Tibial nerve (tissue), 4 donors: ENCODE data around the gene GRIP2. TPM values are rescaled to one million over a fixed set of nuclear protein-coding genes. Genes with fewer than 3 reads are reported as not detected.

Experiments
- DNase-seq, 2 donors: peaks; one replicate each; pipeline ENCODE4 v3.0.0-alpha.2; 2019; ENCODE audit warnings: low spot score in 2 of 2
- H3K27ac ChIP-seq, 4 donors: fragments of 200-600 bp; sonication (generic) in 3 of 4; one replicate each; pipeline ENCODE4 v1.5.1; 2017 to 2019; ENCODE audit warnings: mild to moderate bottlenecking in 1 of 4
- H3K27me3 ChIP-seq, 2 donors: fragments of 200-600 bp; sonication (generic) in 1 of 2; one replicate each; pipeline versions ENCODE4 v1.5.1 to v1.6.0; 2017 to 2019
- H3K36me3 ChIP-seq, 3 donors: fragments of 200-600 bp; sonication (generic); one replicate each; pipeline ENCODE4 v1.5.1; 2018 to 2019
- H3K4me1 ChIP-seq, 4 donors: fragments of 200-600 bp; sonication (generic) in 3 of 4; one replicate each; pipeline ENCODE4 v1.5.1; 2017 to 2019
- H3K4me3 ChIP-seq, 4 donors: fragments of 200-600 bp; sonication (generic) in 3 of 4; one replicate each; pipeline ENCODE4 v1.5.1; 2017 to 2019; ENCODE audit warnings: mild to moderate bottlenecking in 1 of 4, moderate library complexity in 1 of 4
- H3K9me3 ChIP-seq, 4 donors: fragments of 200-600 bp; sonication (generic) in 3 of 4; one replicate each; pipeline ENCODE4 v1.5.1; 2017 to 2019
- CTCF ChIP-seq, 5 experiments: fragments of 200-600 bp in 3 of 5; fragments of 450-650 bp in 2 of 5; sonication (generic) in 3 of 5; IDR thresholded peaks; one replicate each; pipeline ENCODE4 v1.5.1; 2016 to 2019; ENCODE audit warnings: antibody characterized with exemption in 5 of 5, mild to moderate bottlenecking in 3 of 5, moderate library complexity in 2 of 5
- EP300 ChIP-seq, 2 donors: sonication (generic); formaldehyde crosslinking; IDR thresholded peaks; one replicate each; pipeline ENCODE4 v1.6.1; 2017; ENCODE audit warnings: antibody characterized with exemption in 2 of 2, mild to moderate bottlenecking in 1 of 2
- POLR2A ChIP-seq, 2 donors: fragments of 450-650 bp; IDR thresholded peaks; one replicate each; pipeline ENCODE4 v1.6.1; 2017; ENCODE audit warnings: antibody characterized with exemption in 2 of 2, mild to moderate bottlenecking in 2 of 2, moderate library complexity in 2 of 2
- WGBS, 2 donors: methylation state at CpG; one replicate each; pipeline ENCODE4 v1.1.5; 2018; 5-methylcytosine and 5-hydroxymethylcytosine counted together
- total RNA-seq, 4 donors: library from RNA; depleted of rRNA; stranded (reverse); fragments of >200 nt; gene quantifications; one replicate each; pipeline ENCODE4 v1.1.0, GENCODE V29; 2016

GRIP2 gene
- total RNA-seq, 4 donors from 2014 or later, result 0.21 to 1.5 (median 0.99) TPM

DNA sequence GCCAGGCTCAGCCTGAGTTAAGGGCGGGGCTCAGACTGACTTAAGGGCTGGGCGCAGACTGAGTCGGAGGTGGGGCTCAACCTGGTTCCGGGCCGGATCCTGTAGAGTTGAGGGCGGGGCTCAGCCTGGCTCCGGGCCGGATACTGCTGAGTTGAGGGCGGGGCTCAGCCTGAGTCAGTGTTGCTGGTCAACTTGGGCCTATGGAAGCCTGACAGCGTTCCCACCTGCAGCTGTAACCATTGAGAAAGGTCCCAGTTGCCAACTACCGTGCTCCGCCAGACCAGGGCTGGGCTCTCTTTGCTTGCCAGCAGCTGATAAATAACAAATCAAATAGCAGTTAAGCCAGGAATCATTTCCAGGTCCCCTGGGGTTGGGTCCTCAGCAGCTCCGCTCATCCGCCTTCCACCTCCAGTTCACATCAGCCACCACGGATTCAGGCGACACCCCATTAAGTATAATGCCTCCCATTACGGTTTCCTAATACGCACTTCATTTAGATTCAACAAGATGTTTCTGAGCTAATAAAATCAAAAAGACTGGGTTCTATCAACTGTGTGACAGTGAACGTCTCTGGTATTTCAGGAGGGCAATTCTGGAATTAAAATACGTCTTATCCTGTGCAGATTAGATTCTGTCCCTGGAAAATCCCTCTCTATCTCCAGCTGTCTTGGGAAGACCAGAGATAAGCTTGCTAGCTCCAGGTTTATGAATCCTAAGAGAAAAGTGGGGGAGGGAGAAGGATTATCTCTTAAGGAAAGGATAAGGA is 7.3 kb downstream of the GRIP2 start:
- Histone ChIP-seq H3K27ac (no peak overlapping the region), H3K4me1 (peaks cover 0 to 14% (median 0%) of the 10 kb centered on the region in 4 donors), H3K36me3 (no peaks in the 10 kb centered on the region), H3K27me3 (no peaks in the 10 kb centered on the region), H3K9me3 (peaks cover 0 to 8% (median 0%) of the 10 kb centered on the region in 4 donors), H3K4me3 (no peak overlapping the region)
- TF ChIP-seq POLR2A (IDR thresholded peaks at IDR 0.05) (no peak), CTCF (IDR thresholded peaks at IDR 0.05) (no peak), EP300 (IDR thresholded peaks at IDR 0.05) (no peak)
- WGBS, 2 donors, result 59 to 62% methylated on average over 17 to 20 of the region's 20 CpGs
- no peak for DNase-seq

DNA sequence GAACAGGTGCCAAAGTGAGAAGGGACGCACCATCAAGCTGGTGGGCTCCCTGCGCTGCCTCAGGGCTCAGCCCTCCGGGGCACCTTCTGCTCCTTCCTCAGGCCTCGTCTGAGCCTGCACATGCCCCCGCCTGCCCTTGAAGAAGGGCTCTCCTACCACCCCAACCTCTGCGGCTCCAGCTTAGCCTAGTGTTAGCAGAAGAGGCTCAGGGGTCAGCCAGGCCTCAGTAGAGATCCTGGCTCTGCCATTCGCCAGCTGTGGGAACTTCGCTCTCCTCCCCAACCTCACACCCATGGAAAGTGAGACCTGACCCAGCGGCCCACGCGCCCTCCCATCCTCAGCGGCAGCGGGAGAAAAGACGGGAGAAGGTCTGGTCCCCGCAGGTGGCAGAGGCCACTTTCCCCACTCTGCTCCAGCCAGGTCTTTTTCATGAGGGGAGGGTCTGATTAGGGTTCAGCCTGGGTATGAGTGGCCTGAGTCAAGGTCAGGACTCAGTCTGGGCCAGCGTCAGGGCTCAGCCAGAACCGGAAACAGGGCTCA is 8.2 kb downstream of the GRIP2 start:
- 92% methylated on average over 16 to 17 of the region's 17 CpGs for WGBS, 2 donors
- no peak for DNase-seq
- peaks cover 0 to 14% (median 0%) of the 10 kb centered on the region in 4 donors for H3K4me1 ChIP-seq
- TF ChIP-seq CTCF (IDR thresholded peaks at IDR 0.05), result no peak
- no peak for TF ChIP-seq EP300 (IDR thresholded peaks at IDR 0.05)
- TF ChIP-seq POLR2A (IDR thresholded peaks at IDR 0.05), result no peak
- peaks cover 0 to 8% (median 0%) of the 10 kb centered on the region in 4 donors for H3K9me3 ChIP-seq
- no peak overlapping the region for H3K4me3 ChIP-seq
- H3K36me3 ChIP-seq, result no peaks in the 10 kb centered on the region
- no peak overlapping the region for H3K27ac ChIP-seq
- H3K27me3 ChIP-seq, result no peaks in the 10 kb centered on the region

DNA sequence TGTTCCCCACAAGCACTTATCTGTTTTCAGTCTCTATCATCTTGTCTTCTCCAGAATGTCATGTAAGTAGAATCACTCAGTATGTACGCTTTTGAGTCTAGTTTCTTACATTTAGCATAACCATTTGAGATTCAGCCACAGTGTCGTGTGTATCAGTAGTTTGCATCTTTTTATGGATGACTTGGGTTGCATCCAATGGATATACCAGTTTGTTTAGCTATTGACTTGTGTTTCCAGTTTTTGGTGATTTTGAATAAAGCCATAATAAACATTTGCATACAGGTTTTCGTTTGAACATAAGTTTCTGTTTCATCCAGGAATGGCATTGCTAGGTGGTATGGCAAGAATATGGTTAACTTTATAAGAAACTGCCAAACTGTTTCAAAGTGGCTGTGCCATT is 12.1 kb downstream of the GRIP2 start:
- no peaks in the 10 kb centered on the region for H3K27me3 ChIP-seq
- H3K36me3 ChIP-seq, result no peaks in the 10 kb centered on the region
- H3K4me1 ChIP-seq, result peaks cover 0 to 20% (median 0%) of the 10 kb centered on the region in 4 donors
- TF ChIP-seq POLR2A (IDR thresholded peaks at IDR 0.05) (no peak), EP300 (IDR thresholded peaks at IDR 0.05) (no peak), CTCF (IDR thresholded peaks at IDR 0.05) (no peak)
- DNase-seq, result no peak
- WGBS, 2 donors, result 86 to 90% methylated on average over 3 of the region's 3 CpGs
- no peak overlapping the region for H3K27ac ChIP-seq
- no peak overlapping the region for H3K4me3 ChIP-seq
- H3K9me3 ChIP-seq, result peaks cover 0 to 8% (median 0%) of the 10 kb centered on the region in 4 donors

DNA sequence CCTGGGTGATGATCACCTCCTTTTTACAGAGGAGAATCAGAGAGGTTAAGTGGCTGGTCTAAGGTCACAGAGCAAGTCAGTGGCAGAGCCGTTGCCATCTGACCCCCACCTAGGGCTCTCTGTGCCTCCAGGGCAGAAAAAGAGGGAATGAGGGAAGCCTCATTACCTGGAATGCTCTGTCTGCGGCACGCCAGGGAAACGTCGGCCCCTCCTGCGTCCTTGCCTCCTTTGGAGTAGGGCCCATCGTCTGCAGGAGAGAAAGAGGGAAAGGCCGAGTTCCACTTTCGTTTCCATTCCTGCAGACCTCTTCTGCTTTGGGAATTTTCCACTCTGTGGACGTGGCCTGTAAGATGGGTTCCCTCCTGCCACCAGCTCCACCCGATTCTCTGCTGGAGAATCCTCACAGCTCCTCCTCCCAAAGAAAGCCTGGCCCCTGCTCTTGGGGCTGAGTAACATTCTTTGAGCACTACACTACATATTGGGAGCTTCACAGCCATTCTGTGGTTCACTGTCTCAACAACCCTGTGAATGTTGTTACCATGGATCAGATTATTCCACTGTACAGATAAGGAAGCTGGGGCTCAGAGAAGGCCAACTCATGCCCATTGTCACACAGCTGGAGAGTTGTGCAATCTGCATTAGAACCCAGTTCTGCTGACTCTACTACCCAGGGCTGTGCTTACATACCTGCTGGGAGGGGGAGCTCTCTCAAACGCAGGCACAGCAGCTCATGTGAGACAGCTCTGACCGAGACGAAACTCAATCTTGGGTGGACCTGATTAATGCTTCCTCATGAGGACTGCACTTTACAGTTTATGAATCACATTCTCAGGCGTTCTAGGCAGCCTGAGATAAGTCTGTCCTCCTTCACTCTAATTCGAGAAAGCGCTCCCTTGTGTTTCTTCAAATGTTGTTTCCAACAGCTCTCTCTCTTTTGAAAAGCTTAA is 14.2 kb downstream of the GRIP2 start:
- Histone ChIP-seq H3K9me3 (peaks cover 0 to 8% (median 0%) of the 10 kb centered on the region in 4 donors), H3K4me3 (peak overlapping the region in 2 of 4 donors; percentile 1 to 15), H3K27ac (peak overlapping the region in 3 of 4 donors; percentile 26 to 68 (median 46)), H3K36me3 (no peaks in the 10 kb centered on the region), H3K27me3 (no peaks in the 10 kb centered on the region), H3K4me1 (peaks cover 0 to 24% (median 0%) of the 10 kb centered on the region in 4 donors)
- no peak for TF ChIP-seq POLR2A (IDR thresholded peaks at IDR 0.05)
- no peak for TF ChIP-seq CTCF (IDR thresholded peaks at IDR 0.05)
- TF ChIP-seq EP300 (IDR thresholded peaks at IDR 0.05), result no peak
- WGBS, 2 donors, result 46 to 56% methylated on average over 17 of the region's 17 CpGs
- no peak for DNase-seq
